Osteoblast (primary cell): ENCODE results near the gene NCKAP1. TPM values are rescaled to one million over a fixed set of nuclear protein-coding genes. Genes with fewer than 3 reads are reported as not detected.
"Not testable (repeated sequence)": the region's sequence is repeated elsewhere in the genome, so short reads cannot be mapped to it uniquely, and the experiment has no call there.

Source experiments
- DNase-seq: peaks from one replicate; pipeline ENCODE4 v3.0.0; 2011; ENCODE audit warnings: low spot score, mixed read lengths; ENCODE audit not compliant: insufficient read length; ENCODE audit errors: missing footprints
- H2AFZ ChIP-seq: 2 replicates; pipeline ENCODE4 v1.6.0; 2011; ENCODE audit warnings: mild to moderate bottlenecking, low read length
- H3K27ac ChIP-seq: 2 replicates; pipeline ENCODE4 v1.5.1; 2011; ENCODE audit warnings: mild to moderate bottlenecking, low read depth, low read length, moderate library complexity
- H3K27me3 ChIP-seq: 2 replicates; pipeline ENCODE4 v1.6.0; 2012; ENCODE audit warnings: mild to moderate bottlenecking, control low read depth, inconsistent platforms, low read length, moderate library complexity; ENCODE audit not compliant: insufficient read depth
- H3K36me3 ChIP-seq: 2 replicates; pipeline ENCODE4 v1.5.1; 2011; ENCODE audit warnings: mild to moderate bottlenecking, low read length, control low read depth, moderate library complexity; ENCODE audit not compliant: insufficient read depth
- H3K4me1 ChIP-seq: 2 replicates; pipeline ENCODE4 v1.5.1; 2011; ENCODE audit warnings: mild to moderate bottlenecking, low read length, control low read depth, moderate library complexity; ENCODE audit not compliant: insufficient read depth
- H3K4me2 ChIP-seq: 2 replicates; pipeline ENCODE4 v1.6.0; 2011; ENCODE audit warnings: mild to moderate bottlenecking, low read length; ENCODE audit not compliant: insufficient read depth
- H3K4me3 ChIP-seq: fragments of 200-600 bp; sonication (generic); 3 replicates; pipeline ENCODE4 v1.5.1; 2012; ENCODE audit warnings: mild to moderate bottlenecking, low read length, inconsistent platforms; ENCODE audit not compliant: insufficient read depth
- H3K79me2 ChIP-seq: 2 replicates; pipeline ENCODE4 v1.6.0; 2012; ENCODE audit warnings: mild to moderate bottlenecking, low read length, control low read depth, inconsistent platforms; ENCODE audit not compliant: insufficient read depth
- H3K9me3 ChIP-seq: 2 replicates; pipeline ENCODE4 v1.5.1; 2011; ENCODE audit warnings: low read depth, low read length, control low read depth
- H4K20me1 ChIP-seq: 2 replicates; pipeline ENCODE4 v1.6.0; 2012; ENCODE audit warnings: mild to moderate bottlenecking, low read length, control low read depth; ENCODE audit not compliant: insufficient read depth
- CTCF ChIP-seq: IDR thresholded peaks from 2 replicates; pipeline ENCODE4 v1.5.1; 2011; ENCODE audit warnings: mild to moderate bottlenecking, low read depth, low read length, moderate library complexity; ENCODE audit errors: extremely low read depth
- total RNA-seq: library from RNA; depleted of rRNA; stranded (reverse); fragments of >200 nt; gene quantifications from 2 replicates; pipeline ENCODE4 v1.2.3, GENCODE V29; 2012

NCKAP1 gene
- total RNA-seq, 1 donor: 209 TPM

GRCh38 chr2:182893666-182894065 lies 144.6 kb downstream of the NCKAP1 start:
- Histone ChIP-seq H3K4me2 (no peak overlapping the region), H3K27ac (no peak overlapping the region), H3K27me3 (no peaks in the 10 kb centered on the region), H4K20me1 (no peaks in the 10 kb centered on the region), H3K4me3 (no peak overlapping the region), H3K4me1 (peaks cover 18% of the 10 kb centered on the region), H2AFZ (no peak overlapping the region), H3K36me3 (no peaks in the 10 kb centered on the region), H3K79me2 (no peaks in the 10 kb centered on the region), H3K9me3 (no peaks in the 10 kb centered on the region)
- no peak for TF ChIP-seq CTCF
- DNase-seq: no peak

GRCh38 chr2:182893035-182893434 lies 145.2 kb downstream of the NCKAP1 start:
- H3K4me1 ChIP-seq: peaks cover 18% of the 10 kb centered on the region
- H3K4me2 ChIP-seq, H3K27me3 ChIP-seq, H4K20me1 ChIP-seq, H3K36me3 ChIP-seq, DNase-seq, H3K79me2 ChIP-seq, H3K4me3 ChIP-seq, H3K27ac ChIP-seq, H2AFZ ChIP-seq, H3K9me3 ChIP-seq: not testable (repeated sequence)

GRCh38 chr2:182891611-182892010 lies 146.6 kb downstream of the NCKAP1 start:
- H2AFZ ChIP-seq: peak overlapping the region; percentile 34
- no peak overlapping the region for H3K4me3 ChIP-seq
- H3K27me3 ChIP-seq: no peaks in the 10 kb centered on the region
- no peaks in the 10 kb centered on the region for H3K36me3 ChIP-seq
- H3K4me2 ChIP-seq: no peak overlapping the region
- H4K20me1 ChIP-seq: no peaks in the 10 kb centered on the region
- no peaks in the 10 kb centered on the region for H3K9me3 ChIP-seq
- DNase-seq: no peak
- H3K79me2 ChIP-seq: no peaks in the 10 kb centered on the region
- H3K4me1 ChIP-seq: peaks cover 11% of the 10 kb centered on the region
- no peak overlapping the region for H3K27ac ChIP-seq
- TF ChIP-seq CTCF: no peak

- Histone ChIP-seq H4K20me1 (no peaks in the 10 kb centered on the region), H3K4me2 (peak overlapping the region; percentile 46), H3K27me3 (no peaks in the 10 kb centered on the region), H3K4me3 (no peak overlapping the region), H3K4me1 (peaks cover 11% of the 10 kb centered on the region), H3K79me2 (no peaks in the 10 kb centered on the region), H3K27ac (no peak overlapping the region), H3K36me3 (no peaks in the 10 kb centered on the region), H3K9me3 (no peaks in the 10 kb centered on the region), H2AFZ (no peak overlapping the region)
- TF ChIP-seq CTCF: no peak
- no peak for DNase-seq
These were observed 147.4 kb downstream of the NCKAP1 start for GRCh38 chr2:182890773-182891378.
